Measurements from ENCODE around the gene BMS1.

Gene BMS1

DNA sequence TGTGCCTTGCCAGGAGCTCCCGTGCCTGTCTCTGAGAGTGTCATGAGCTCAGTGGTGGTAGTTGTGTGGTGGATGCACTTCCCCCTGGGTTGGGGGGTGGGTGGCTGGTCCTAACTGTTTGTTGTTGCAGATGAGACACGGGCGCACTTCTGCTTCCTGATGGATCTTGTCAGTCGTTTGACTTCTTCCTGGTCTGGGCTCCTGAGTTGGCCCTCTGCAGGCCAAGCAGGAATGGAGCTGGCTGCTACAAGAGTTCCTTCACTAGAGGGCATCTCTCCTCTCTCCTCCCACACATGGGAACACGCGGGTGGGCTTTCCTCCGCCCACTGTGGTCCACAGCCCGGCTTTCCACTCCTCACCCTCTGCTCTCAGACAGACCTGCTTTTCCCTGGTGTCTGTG lies 82.0 kb downstream of the BMS1 start:
- in situ Hi-C loops (cut with MboI; ENCODE audit: low sequenced_read_pairs), result no loop called here

DNA sequence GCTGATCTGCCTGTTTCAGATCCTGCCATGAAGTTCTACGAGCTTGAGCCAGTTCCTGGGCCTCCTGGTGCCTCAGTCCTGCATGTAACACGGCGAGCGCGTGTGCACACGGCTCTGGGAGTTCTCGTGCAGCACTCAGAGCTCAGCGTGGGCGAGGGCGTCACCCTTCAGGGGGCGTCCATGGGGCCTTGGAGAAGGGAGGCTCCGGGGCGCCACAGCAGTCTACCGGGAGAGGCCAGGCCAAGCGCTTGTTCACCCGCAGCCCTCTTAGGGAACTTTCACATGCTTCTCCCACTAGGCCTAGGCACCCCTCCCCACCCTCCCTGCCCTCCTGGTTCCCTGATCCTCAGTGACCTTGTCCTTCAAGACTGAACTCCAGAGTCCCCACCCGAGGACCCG lies 83.1 kb downstream of the BMS1 start:
- in situ Hi-C loops (cut with MboI; ENCODE audit: low sequenced_read_pairs), result no loop called here

DNA sequence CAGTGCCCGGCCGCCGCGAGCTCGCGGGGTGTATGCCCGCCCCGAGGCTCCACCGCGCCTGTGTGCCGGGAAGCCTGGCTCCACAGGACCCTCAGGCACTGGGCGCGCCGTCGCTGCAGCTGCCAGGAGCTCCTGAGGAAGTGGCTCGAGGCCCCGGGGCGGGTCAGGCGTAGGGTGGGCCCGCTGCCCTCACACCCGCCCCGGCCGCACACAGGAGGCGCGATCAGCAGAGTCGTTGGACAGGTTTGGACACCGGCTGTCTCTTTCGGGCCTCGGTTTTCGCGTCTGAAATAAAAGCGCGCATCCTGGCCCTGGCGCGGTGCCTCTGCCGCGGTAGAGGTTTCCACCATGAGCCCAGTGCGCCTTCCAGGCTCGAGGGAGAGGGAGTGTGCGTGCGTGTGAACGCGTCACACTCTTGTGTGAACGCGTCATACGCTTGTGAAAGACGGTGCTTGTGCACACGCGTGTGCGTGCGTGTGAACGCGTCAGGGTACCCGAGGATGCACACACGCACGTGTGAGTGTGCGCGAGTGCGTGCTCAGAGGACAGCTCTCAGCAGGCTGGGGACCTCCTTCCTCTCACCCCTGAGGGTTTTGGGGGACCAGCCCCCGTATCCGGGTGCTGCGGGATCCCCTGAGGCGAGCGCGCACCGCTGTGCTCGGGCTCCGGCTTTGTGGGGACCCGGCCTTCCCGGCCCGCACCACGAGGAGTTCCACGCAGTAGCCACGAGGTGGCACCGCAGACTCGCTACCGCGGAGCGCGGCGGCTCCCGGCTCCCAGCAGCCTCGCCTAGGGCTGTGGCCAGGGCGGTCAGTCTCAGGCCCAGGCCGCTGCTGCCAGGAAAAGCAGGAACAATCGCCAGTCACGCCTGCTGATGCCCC lies 83.8 kb downstream of the BMS1 start:
- in situ Hi-C loops (cut with MboI; ENCODE audit: low sequenced_read_pairs), result no loop called here

DNA sequence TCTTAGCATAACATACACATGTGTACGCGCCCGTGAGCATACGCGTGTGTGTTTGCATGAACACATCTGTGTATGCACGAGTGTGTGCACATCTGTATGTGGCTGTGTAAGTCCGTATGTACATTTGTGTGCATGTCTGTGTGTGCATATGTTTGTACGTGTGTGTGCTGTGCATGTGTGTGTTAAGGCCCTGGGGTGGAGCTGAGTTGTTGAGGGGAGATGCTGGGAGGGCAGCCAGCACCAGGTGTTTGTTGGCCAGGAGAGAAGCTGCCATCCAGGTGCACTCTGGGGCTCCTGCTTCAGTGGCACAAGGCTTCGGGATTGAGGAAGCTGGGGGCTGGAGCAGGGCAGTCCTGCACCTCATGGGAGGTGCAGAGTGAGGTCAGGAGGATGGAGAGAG lies 85.0 kb downstream of the BMS1 start:
- in situ Hi-C loops (cut with MboI; ENCODE audit: low sequenced_read_pairs), result no loop called here

DNA sequence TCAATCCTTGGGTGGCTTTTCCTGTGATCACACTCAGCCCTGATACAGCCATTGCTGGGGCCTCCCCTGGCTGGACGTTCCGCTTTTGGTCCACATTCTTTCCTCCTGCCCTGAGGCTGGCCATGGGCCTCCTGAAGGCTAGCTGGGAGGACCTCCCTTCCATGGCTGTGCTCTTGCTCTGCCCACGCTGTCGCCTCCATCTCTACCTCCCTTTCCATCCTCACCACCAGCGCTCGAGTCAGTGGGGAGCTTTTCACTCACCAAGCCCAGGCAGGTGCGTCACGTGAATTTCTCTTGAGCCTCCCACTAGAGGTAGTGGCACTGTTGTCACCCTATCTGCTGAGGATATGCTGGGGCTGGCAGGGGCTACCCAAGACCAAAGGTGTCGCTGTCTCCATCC lies 85.9 kb downstream of the BMS1 start:
- in situ Hi-C loops (cut with MboI; ENCODE audit: low sequenced_read_pairs), result no loop called here

DNA sequence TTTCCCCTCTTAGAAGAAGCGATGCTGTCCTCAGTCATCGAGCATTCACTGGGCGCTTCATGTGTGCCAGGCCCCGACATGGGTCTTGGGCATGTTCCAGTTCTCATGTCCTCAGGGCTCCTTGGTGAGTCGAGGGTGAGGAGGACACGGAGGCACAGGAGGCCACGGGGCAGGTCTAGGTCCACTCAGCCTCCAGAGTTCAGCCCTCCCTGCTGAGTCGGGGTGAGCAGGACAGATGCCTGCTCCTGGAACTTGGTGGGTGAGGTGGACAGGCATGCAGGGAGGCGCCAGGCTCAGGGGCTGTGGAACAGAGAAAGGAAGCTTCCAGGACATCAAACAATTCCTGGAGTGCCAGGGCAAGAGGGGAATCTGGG lies 87.4 kb downstream of the BMS1 start:
- in situ Hi-C loops (cut with MboI; ENCODE audit: low sequenced_read_pairs), result loop anchor here (10.0 kb wide), 1 partner anchor 225 kb away; no protein-coding TSS in a partner anchor

DNA sequence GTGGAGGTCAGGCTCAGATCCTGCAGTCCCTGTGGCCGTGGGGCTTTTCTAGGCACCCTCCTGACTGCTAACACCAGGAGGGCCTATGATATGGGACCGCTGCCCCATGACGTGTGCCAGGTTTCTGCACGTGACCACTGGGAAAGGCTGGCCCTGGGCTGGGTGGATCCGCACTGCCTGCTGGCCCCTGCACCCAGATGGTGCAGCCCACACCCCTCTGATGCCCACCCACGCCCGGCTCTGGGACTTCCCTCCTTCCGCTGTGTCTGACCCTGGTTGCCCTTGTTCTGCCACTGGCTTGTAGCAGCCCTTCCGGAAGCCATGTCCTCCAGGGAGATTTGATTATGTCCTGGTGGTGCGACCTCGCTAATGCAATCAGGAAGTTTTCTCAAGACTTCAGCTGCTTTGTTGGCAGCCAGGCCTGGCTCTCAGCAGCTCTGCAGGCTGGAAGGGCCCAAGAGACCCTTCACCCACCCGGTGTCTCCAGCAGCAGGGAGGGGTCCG lies 88.6 kb downstream of the BMS1 start:
- in situ Hi-C loops (cut with MboI; ENCODE audit: low sequenced_read_pairs), result loop anchor here (10.0 kb wide), 1 partner anchor 224 kb away; no protein-coding TSS in a partner anchor

DNA sequence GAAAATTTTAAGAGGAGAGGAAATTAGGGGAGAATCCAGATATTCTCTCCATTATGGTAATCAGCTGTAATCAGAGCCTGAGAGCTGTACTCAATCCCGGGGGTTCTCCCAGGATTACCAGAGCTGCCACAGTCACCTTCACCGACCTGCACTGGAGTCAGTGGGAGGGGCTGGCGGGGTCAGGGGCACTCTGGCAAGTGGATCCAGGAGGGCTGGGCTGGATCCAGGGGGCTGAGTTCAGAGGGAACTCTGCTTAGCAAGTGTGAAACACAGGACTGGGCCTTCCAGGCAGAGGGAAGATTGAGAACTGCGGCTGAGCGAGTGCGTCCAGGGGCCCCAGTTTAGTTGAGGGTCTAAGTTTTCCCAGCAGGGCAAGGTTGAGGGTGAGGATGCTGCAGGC lies 89.2 kb downstream of the BMS1 start:
- in situ Hi-C loops (cut with MboI; ENCODE audit: low sequenced_read_pairs), result loop anchor here (10.0 kb wide), 1 partner anchor 223 kb away; no protein-coding TSS in a partner anchor

DNA sequence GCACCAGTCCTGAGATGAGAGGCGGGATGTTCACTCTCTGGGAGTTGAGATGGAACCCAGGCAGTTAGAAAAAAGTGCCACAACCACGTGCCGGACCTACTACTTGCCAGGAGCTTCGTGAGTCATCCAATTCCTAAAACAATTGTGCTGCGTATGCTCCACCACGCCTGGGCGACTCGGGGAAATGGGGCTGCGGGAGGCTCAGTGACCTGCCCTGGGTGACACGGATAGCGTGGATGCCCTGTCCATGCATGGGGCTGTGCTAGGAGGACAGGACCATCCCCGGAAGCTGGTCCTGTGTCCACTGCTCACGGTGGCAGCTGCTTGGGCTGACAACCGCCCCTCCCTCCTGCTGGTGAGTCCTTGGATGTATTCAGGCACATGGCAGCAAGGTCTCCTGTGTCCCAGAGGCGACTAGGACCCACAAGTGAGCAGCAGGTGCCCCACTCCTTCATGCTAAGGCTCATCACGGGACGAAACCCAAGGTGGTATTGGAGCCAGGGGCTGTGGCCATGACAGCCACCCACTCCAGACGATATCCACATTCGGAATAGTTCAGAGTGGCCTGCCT lies 90.4 kb downstream of the BMS1 start:
- in situ Hi-C loops (cut with MboI; ENCODE audit: low sequenced_read_pairs), result loop anchor here (10.0 kb wide), 1 partner anchor 222 kb away; no protein-coding TSS in a partner anchor

DNA sequence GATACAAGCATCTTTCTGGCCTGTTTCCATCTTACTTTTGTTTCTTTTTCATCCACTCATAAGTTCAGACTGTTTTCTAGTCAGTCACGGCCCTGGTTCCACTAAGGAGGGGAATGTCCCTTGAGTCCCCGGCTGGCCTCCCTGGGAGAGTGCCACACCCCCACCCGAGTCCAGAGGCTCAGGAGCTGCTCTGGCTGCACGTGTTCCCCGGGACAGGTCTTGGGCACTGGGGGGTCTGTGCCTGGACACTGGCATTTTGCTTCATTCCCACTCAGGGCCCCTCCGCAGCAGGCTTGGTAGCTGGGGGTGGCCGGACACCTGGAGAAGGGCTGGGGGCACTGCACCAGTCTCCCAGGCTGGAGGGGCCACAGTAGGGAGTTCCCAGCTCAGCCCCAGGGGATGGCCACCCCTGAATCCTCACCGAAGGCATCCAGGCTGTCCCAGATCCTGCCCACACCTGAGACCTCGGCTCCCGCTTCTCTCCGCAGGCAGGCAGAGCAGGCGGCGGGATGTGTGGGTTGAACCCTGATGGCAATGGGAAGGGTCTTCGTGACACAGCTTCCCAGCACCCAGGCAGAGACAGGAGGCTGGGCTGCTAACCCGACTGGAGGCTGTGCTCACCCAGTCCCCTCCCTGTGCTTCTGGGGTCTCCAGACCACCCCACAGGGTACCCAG lies 92.3 kb downstream of the BMS1 start:
- in situ Hi-C loops (cut with MboI; ENCODE audit: low sequenced_read_pairs), result loop anchor here (10.0 kb wide), 1 partner anchor 220 kb away; no protein-coding TSS in a partner anchor

DNA sequence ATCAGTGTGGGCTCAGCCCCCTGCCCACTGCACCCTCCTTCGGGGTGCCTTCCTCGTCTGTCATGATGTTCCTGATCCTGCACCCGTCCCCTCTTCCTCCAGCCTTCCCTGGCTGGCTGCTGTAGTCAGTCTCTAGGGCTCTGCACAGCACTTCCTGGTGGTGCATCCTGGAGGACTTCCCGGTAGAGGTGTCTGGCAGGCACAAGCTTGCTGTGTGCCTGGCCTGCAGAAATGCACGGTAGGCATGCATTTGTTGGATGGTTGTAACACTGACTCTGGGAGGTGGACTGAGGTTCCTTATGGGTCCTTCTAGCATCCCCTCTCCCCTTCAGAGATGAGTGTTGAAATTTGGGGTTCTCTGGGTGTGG lies 92.8 kb downstream of the BMS1 start:
- in situ Hi-C loops (cut with MboI; ENCODE audit: low sequenced_read_pairs), result loop anchor here (10.0 kb wide), 1 partner anchor 219 kb away; no protein-coding TSS in a partner anchor

DNA sequence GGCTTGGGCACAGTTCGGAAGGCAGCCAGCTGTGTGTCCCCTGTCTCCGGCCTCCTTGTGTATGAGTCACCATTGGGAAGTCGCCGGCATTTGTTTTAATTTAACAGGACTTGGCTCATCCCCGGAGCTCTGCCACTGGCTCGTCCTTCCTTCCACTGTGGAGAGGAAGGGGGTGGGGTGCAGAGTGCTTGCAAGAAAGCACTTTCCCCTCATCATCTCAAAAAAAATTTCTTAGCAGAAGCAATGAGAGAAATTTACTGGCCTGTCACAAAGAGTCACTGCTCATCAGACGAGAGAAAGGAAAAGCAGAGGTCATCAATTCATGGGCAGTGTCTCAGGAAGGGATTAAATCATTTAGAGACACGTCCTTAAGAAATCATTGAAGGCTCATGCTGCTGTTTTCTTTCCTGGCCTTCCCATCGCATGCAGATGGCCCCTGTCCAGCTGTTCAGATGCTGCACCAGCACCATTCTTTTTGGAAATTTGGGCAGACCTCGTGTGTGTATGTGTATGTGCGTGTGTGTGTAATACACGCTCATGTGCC lies 93.3 kb downstream of the BMS1 start:
- in situ Hi-C loops (cut with MboI; ENCODE audit: low sequenced_read_pairs), result loop anchor here (10.0 kb wide), 1 partner anchor 219 kb away; no protein-coding TSS in a partner anchor

DNA sequence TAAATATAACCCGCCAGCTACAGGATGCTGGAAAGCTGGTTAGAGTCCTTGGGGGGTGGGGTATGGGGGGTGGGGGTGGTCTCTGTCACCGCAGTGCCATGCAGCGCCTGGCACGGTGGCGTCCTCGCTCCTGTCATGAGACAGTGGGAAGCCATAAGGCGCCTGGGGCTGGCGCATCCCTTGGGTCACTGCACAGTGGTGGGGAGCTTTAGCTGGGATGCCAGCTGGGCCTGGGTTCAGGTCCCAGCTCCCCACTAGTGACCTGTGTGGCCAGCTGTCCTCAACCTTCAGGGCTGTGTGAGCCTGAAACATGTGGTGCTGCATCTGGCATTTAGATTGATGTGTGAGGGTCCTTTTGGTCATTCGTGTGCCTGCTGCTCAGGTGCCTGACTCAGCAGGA lies 93.9 kb downstream of the BMS1 start:
- in situ Hi-C loops (cut with MboI; ENCODE audit: low sequenced_read_pairs), result loop anchor here (10.0 kb wide), 1 partner anchor 218 kb away; no protein-coding TSS in a partner anchor

DNA sequence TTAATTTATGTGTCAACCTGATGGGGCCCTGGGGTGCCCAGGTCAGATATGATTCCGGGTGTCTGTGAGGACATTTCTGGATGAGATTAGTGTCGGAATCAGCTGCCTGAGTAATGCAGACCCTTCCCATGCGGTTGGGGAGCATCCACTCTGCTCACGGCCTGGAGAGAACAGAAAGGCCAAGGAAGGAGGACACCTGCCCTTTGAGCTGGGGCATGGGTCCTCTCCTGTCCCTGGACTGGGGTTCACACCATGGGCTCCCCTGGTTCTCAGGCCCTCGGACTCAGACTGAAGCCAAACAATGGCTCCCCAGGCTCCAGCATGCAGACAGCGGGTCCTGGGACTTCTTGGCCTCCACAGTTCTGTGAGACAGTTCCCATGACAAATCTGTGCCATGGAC lies 94.3 kb downstream of the BMS1 start:
- in situ Hi-C loops (cut with MboI; ENCODE audit: low sequenced_read_pairs), result loop anchor here (10.0 kb wide), 1 partner anchor 218 kb away; no protein-coding TSS in a partner anchor

DNA sequence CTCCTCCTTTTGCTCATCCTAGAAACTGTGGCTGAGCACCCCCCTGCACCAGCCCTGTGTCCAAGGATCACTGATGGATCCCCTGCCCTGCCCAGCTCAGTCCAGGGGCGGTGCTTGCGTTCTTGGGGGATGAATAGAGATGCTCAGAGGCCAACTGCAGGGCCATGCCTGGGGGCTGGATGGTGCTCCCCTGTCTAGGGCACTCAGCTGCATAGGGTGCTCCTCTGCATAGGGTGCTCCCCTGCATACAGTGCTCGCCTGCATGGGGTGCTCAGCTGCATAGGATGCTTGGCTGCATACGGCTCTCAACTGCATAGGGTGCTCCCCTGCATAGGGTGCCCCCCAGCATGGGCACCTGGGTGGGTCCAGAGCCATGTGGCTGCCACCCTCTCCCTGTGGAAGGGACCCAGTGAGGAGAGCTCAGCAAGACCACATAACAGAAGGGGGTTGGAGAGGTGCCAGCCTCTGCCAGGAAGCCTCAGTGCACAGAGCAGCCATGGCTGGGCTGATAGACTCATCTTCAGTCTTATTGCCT lies 95.0 kb downstream of the BMS1 start:
- in situ Hi-C loops (cut with MboI; ENCODE audit: low sequenced_read_pairs), result loop anchor here (10.0 kb wide), 1 partner anchor 217 kb away; no protein-coding TSS in a partner anchor

DNA sequence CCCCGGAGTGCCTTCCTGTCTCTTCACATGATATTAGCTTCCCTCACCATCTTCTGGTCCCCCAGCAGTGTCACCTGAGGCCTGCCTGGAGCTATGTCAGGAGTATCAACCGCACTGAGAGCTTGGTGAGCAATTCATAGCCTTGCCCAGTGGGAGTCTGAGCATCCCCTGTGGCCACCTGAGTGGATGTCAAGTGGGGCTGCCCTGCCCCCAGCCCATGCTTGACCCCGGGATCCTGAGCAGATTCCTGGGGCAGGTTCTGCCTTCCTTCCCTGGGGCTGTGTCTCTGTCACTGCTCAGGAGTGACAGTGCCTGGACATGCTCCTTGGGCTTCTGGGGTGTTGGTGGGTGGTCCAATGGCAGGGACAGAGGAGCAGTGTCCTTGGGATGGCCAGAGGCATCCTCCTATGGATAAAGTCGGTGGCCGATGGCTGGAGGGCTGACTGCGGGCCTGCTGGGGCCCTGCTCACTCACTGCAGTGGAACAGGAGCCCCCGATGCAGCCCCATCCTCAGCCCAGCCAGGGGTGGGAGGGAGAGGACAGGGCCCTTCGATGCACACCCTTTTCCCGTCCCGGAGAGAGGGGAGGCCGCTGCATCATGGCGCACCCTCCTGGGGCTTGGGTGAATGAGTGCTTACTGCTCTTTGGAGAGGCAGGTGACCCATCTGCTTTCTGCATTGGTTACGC lies 95.7 kb downstream of the BMS1 start:
- in situ Hi-C loops (cut with MboI; ENCODE audit: low sequenced_read_pairs), result loop anchor here (10.0 kb wide), 1 partner anchor 217 kb away; no protein-coding TSS in a partner anchor

DNA sequence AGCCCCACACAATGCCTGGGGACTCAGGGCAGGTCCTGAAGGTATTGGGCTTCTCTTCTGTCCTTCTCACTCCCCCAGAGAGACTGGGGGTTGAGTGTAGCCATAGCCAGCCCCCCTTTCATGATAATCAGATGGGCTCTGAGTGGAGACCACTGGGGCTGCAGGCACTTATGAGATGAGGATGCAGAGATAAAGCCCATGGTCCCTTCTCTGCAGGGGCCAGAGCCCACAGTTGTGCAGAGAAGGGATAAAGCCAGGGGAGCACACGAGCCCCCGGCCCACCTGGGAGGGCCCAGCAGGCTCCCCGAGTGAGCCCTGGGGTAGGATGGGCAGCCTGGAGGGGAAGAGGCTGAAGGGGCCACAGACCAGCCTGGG lies 96.2 kb downstream of the BMS1 start:
- in situ Hi-C loops (cut with MboI; ENCODE audit: low sequenced_read_pairs), result loop anchor here (10.0 kb wide), 1 partner anchor 216 kb away; no protein-coding TSS in a partner anchor

DNA sequence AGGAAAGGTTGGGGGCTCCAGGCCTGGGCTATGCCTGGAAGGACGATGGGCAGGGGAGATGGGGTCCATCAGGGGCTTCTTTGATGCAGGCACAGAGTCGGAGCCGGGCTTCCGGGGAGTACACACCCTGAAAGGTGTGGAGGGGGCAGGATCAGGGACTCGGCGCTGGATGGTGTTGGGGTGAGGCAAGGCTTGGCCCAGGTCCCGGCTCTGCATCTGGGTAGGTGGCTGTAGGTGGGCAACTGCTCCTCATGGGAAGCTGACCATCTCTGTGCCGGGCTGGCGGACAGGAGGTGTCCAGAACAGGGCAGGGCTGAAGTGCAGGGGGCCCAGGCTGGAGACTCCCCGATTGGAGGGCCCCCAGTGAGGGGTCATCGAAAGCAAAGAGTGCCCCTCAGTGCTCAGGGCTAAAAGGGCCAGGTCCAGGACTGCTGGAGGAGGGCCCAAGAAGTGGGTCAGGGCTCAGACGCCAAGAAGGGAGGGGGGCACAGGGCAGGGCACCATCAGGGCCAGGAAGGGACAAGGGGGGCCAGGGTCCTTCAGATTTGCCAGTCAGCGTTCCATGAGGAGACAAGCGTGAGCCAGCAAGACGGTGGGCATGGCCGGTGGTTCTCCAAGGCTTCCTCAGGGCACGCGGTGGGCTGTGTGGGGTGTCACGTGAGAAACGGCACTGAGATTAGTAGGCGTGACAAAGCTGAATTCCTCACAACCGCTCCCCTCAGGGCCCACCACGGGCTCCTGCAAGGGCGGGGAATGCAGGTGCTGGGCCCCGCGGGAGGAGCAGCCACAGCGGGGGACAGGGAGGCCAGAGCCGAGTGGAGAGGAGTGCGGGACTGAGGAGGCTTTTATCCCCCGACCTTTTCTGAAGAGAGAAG lies 97.0 kb downstream of the BMS1 start:
- in situ Hi-C loops (cut with MboI; ENCODE audit: low sequenced_read_pairs), result loop anchor here (10.0 kb wide), 1 partner anchor 215 kb away; no protein-coding TSS in a partner anchor

DNA sequence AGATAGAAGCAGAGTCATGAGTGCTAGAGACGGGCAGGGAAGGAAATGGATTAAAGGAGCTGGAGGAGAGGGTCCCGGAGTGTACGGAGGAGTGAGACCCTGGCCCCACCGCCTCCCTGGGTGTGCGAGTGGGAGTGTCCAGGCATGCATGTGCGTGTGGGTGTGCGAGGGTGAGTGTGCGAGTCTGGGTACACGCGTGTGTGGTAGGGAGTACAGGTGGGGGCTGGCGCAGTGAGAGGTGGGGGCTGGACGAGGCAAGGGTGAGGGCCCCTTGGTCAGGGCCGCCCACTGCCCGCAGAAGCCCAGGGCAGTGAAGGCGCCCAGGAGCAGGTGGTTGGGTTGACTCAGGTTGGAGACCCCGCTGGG lies 97.6 kb downstream of the BMS1 start:
- in situ Hi-C loops (cut with MboI; ENCODE audit: low sequenced_read_pairs), result no loop called here
